ENCODE data around the gene SMYD3. TPM values are rescaled to one million over a fixed set of nuclear protein-coding genes. Genes with fewer than 3 reads are reported as not detected.

SMYD3 gene
- total RNA-seq (10 to 100 TPM in 2 of 4 donors, 1 to 10 TPM in 2; 9.1 to 11.6 (median 10.0) TPM), polyA plus RNA-seq (6.8 TPM)
- long read RNA-seq, donor 1, partial matches to known transcripts, result 1 of 6 reads
- long read RNA-seq, donor 1, other reads (novel, unspliced or antisense), result 5 of 6 reads
- long read RNA-seq, donor 2, partial matches to known transcripts, result 1 of 1 reads
- long read RNA-seq, donor 2, other reads (novel, unspliced or antisense), result 0 of 1 reads
- long read RNA-seq, donor 3, partial matches to known transcripts, result 0 of 2 reads
- long read RNA-seq, donor 3, other reads (novel, unspliced or antisense), result 2 of 2 reads
- long read RNA-seq, donor 4, result 0 reads

- Histone ChIP-seq H3K4me1 (ENCODE audit: control insufficient read depth, insufficient read depth, low read length) (no peaks in the 10 kb centered on the region), H3K4me3 (ENCODE audit: low read length) (peak within 1 kb of the TSS; percentile 83), H3K9me3 (ENCODE audit: control insufficient read depth, low read length) (no peaks in the 10 kb centered on the region), H3K27ac (ENCODE audit: low read length) (peak within 1 kb of the TSS; percentile 55), H3K27me3 (ENCODE audit: control insufficient read depth, insufficient read depth) (no peaks in the 10 kb centered on the region)
- DNase-seq (peak; percentile 83 to 93 (median 91)), ATAC-seq (peak; percentile 98 to 99)
- intact Hi-C loops (cut with DNase I), result loop anchor here in 2 of 4 donors (5.0 to 10.0 kb wide), 2 partner anchors 188 to 190 kb away; no protein-coding TSS in a partner anchor
- under 1% methylated on average over 79 of the region's 79 CpGs for WGBS
Observed at GRCh38 chr1:246506674-246507481, at the start of gene SMYD3. Gene SMYD3, minus strand, starts transcription at chr1:246507279.

DNA sequence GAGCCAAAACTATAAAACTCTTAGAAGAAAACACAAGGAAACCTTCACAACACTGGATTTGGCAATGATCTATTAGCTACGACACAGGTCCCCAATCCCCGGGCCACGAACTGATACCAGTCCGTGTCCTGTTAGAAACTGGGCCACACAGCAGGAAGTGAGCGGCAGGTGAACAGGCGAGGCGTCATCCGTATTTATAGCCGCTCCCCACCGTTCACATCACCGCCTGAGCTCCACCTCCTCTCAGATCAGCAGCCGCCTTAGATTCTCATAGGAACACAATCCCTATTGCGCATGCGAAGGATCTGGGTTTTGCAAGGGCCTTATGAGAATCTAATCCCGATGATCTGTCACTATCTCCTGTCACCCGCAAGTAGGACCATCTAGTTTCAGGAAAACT is 47.1 kb upstream of the SMYD3 start:
- Histone ChIP-seq H3K27me3 (ENCODE audit: control insufficient read depth, insufficient read depth) (no peaks in the 10 kb centered on the region), H3K27ac (ENCODE audit: low read length) (no peak overlapping the region), H3K4me3 (ENCODE audit: low read length) (no peak overlapping the region), H3K4me1 (ENCODE audit: control insufficient read depth, insufficient read depth, low read length) (no peaks in the 10 kb centered on the region), H3K9me3 (ENCODE audit: control insufficient read depth, low read length) (no peaks in the 10 kb centered on the region)
- intact Hi-C loops (cut with DNase I), result no loop called here
- DNase-seq (no peak), ATAC-seq (no peak)
- 95% methylated on average over 16 of the region's 16 CpGs for WGBS

- intact Hi-C loops (cut with DNase I), result no loop called here
Observed at GRCh38 chr1:246552110-246552509, 45.0 kb upstream of the SMYD3 start.

GRCh38 chr1:246550402-246550801 is 43.3 kb upstream of the SMYD3 start:
- H3K9me3 ChIP-seq (ENCODE audit: control insufficient read depth, low read length), result no peaks in the 10 kb centered on the region
- whole genome bisulfite sequencing, result 70% methylated on average over 11 of the region's 11 CpGs
- intact Hi-C loops (cut with DNase I), result no loop called here
- H3K27ac ChIP-seq (ENCODE audit: low read length), result no peak overlapping the region
- no peak for ATAC-seq
- H3K4me1 ChIP-seq (ENCODE audit: control insufficient read depth, insufficient read depth, low read length), result no peaks in the 10 kb centered on the region
- DNase-seq, result no peak
- H3K27me3 ChIP-seq (ENCODE audit: control insufficient read depth, insufficient read depth), result no peaks in the 10 kb centered on the region
- H3K4me3 ChIP-seq (ENCODE audit: low read length), result no peak overlapping the region

More at GRCh38 chr1:246552110-246552509, 45.0 kb upstream of the SMYD3 start:
- 91% methylated on average over 6 of the region's 6 CpGs for WGBS
- Histone ChIP-seq H3K27me3 (ENCODE audit: control insufficient read depth, insufficient read depth) (no peaks in the 10 kb centered on the region), H3K9me3 (ENCODE audit: control insufficient read depth, low read length) (no peaks in the 10 kb centered on the region), H3K27ac (ENCODE audit: low read length) (no peak overlapping the region), H3K4me1 (ENCODE audit: control insufficient read depth, insufficient read depth, low read length) (no peaks in the 10 kb centered on the region), H3K4me3 (ENCODE audit: low read length) (no peak overlapping the region)
- ATAC-seq (no peak), DNase-seq (no peak)

- Histone ChIP-seq H3K27ac (ENCODE audit: low read length) (no peak overlapping the region), H3K4me3 (ENCODE audit: low read length) (no peak overlapping the region), H3K9me3 (ENCODE audit: control insufficient read depth, low read length) (no peaks in the 10 kb centered on the region), H3K27me3 (ENCODE audit: control insufficient read depth, insufficient read depth) (no peaks in the 10 kb centered on the region), H3K4me1 (ENCODE audit: control insufficient read depth, insufficient read depth, low read length) (no peaks in the 10 kb centered on the region)
- intact Hi-C loops (cut with DNase I), result no loop called here
- 33% methylated on average over 4 of the region's 4 CpGs for whole genome bisulfite sequencing
- no peak for DNase-seq
- no peak for ATAC-seq
Observed at GRCh38 chr1:246549665-246550064, 42.6 kb upstream of the SMYD3 start.

DNA sequence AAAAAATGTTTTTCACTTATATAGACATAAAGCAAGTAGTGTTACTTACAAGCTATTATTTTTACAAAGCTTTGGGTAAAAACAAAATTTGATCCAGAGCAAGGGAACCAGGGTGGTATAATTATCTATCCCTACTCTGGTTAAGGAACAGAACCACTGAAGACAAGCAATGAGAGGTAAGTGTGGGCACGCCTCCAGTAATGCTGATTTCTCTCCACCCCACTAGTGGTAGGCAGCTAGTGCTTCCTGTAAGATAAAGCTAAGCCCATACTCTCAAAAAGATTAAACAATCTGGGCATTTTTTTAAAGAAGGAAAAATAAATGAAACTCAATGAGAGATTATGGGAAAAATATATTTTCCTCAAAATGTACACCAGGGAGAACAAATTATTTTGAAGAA is 36.9 kb upstream of the SMYD3 start:
- no peaks in the 10 kb centered on the region for H3K9me3 ChIP-seq (ENCODE audit: control insufficient read depth, low read length)
- H3K4me1 ChIP-seq (ENCODE audit: control insufficient read depth, insufficient read depth, low read length), result no peaks in the 10 kb centered on the region
- no peak overlapping the region for H3K4me3 ChIP-seq (ENCODE audit: low read length)
- WGBS, result 94% methylated on average over 1 of the region's 1 CpG
- no peaks in the 10 kb centered on the region for H3K27me3 ChIP-seq (ENCODE audit: control insufficient read depth, insufficient read depth)
- intact Hi-C loops (cut with DNase I), result no loop called here
- no peak for ATAC-seq
- no peak overlapping the region for H3K27ac ChIP-seq (ENCODE audit: low read length)
- DNase-seq, result no peak

DNA sequence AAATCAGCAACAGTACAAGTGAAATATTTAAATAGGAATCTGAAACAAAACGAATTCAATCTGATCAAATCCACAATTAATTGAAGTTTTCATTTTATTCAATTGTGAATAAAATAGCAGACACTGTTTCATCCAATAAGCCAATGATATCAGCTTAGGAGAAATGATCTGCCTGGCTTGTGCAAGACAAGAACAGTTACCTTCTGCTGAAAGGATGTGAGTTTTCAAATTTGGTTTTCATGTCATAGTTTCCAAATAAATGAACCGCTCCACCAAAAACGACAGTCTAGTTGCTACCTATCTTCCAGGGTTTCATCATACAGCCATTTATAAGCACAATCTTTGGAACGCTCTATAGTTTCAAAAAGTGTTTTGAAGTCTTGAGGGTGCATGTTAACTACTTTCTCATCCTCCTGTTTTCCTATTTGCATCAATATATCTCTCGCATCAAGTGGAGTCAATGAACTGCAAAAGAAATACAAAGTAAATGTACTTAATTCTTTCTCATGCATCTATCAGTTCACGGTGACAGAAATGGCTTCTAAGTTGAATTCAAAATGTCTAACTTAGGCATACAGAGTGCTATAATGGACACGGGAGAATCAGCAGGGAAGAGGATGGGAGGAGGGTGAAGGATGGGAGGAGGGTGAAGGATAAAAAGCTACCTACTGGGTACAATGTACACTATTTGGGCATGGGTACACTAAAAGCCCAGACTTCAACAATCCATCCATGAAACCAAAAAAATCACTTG is 33.8 kb upstream of the SMYD3 start:
- Histone ChIP-seq H3K27me3 (ENCODE audit: control insufficient read depth, insufficient read depth) (no peaks in the 10 kb centered on the region), H3K9me3 (ENCODE audit: control insufficient read depth, low read length) (no peaks in the 10 kb centered on the region), H3K4me3 (ENCODE audit: low read length) (no peak overlapping the region), H3K4me1 (ENCODE audit: control insufficient read depth, insufficient read depth, low read length) (no peaks in the 10 kb centered on the region), H3K27ac (ENCODE audit: low read length) (no peak overlapping the region)
- DNase-seq, result no peak
- WGBS, result 86% methylated on average over 7 of the region's 7 CpGs
- no peak for ATAC-seq
- intact Hi-C loops (cut with DNase I), result no loop called here

DNA sequence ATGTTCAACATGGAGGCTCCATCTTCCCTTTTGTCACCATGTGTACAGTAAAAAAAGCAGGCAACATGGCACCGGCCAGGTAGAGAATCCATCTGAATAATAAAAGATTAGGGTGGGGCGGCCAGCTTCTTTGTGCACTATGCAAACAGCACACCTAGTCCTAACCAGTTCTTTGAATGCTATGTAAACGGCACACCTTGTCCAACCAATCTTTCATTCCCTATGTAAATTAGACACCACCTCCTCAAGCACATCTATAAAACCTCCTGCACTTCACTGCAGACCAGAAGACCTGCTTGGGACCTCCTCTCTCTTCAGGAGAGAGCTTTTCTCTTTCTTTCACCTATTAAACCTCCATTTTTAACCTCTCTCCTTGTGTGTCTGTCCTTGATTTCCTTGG is 30.8 kb upstream of the SMYD3 start:
- Histone ChIP-seq H3K9me3 (ENCODE audit: control insufficient read depth, low read length) (no peaks in the 10 kb centered on the region), H3K27ac (ENCODE audit: low read length) (no peak overlapping the region), H3K4me1 (ENCODE audit: control insufficient read depth, insufficient read depth, low read length) (no peaks in the 10 kb centered on the region), H3K4me3 (ENCODE audit: low read length) (no peak overlapping the region), H3K27me3 (ENCODE audit: control insufficient read depth, insufficient read depth) (no peaks in the 10 kb centered on the region)
- intact Hi-C loops (cut with DNase I), result no loop called here
- WGBS, result 91% methylated on average over 3 of the region's 3 CpGs
- DNase-seq (no peak), ATAC-seq (no peak)

GRCh38 chr1:246537441-246537840 is 30.4 kb upstream of the SMYD3 start:
- ATAC-seq (no peak), DNase-seq (no peak)
- 82% methylated on average over 7 of the region's 7 CpGs for WGBS
- Histone ChIP-seq H3K9me3 (ENCODE audit: control insufficient read depth, low read length) (no peaks in the 10 kb centered on the region), H3K27ac (ENCODE audit: low read length) (no peak overlapping the region), H3K4me1 (ENCODE audit: control insufficient read depth, insufficient read depth, low read length) (no peaks in the 10 kb centered on the region), H3K4me3 (ENCODE audit: low read length) (no peak overlapping the region), H3K27me3 (ENCODE audit: control insufficient read depth, insufficient read depth) (no peaks in the 10 kb centered on the region)
- intact Hi-C loops (cut with DNase I), result no loop called here

DNA sequence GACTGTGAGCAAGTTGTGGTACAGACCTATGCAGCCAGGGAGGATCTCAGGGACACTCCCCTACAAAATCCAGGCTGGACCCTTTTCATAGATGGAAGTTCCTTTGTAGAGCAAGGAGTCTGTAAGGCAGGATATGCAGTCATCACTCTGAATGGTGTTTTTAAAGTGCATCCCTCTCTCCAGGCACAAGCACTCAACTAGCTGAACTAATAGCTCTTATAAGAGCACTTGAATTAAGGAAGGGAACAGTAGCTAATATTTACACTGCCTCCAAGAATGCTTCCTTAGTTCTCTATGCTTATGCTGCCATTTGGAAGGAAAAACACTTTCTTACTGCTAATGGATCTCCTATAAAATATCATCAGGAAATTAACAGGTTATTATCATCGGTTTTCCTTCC is 27.0 kb upstream of the SMYD3 start:
- 58% methylated on average over 1 of the region's 1 CpG for whole genome bisulfite sequencing
- intact Hi-C loops (cut with DNase I), result no loop called here
- no peak for DNase-seq
- H3K4me1 ChIP-seq (ENCODE audit: control insufficient read depth, insufficient read depth, low read length), result no peaks in the 10 kb centered on the region
- H3K27ac ChIP-seq (ENCODE audit: low read length), result no peak overlapping the region
- ATAC-seq, result no peak
- H3K27me3 ChIP-seq (ENCODE audit: control insufficient read depth, insufficient read depth), result no peaks in the 10 kb centered on the region
- H3K4me3 ChIP-seq (ENCODE audit: low read length), result no peak overlapping the region
- no peaks in the 10 kb centered on the region for H3K9me3 ChIP-seq (ENCODE audit: control insufficient read depth, low read length)

DNA sequence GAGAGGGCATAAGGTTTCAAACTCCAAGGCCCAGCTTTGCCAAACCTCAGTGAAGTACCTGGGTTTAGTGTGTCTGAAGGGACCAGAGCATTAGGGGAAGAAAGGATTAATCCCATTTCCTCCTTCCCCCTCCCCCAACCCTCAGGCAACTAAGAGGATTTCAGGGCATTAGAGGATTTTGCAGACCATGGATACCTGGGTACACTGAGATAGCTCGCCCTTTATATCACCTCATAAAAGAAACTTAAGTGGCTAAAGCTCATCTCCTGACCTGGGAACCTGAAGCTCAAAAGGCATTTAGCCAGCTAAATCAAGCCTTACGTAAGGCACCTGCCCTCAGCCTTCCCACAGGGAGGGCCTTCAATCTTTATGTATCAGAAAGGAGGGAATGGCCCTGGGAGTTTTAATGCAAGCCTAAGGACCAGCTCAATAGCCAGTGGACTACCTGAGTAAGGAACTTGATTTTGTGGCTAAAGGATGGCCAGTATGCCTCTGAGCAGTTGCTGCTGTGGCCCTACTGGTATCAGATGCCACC is 26.4 kb upstream of the SMYD3 start:
- 90% methylated on average over 2 of the region's 2 CpGs for WGBS
- H3K9me3 ChIP-seq (ENCODE audit: control insufficient read depth, low read length), result no peaks in the 10 kb centered on the region
- H3K27ac ChIP-seq (ENCODE audit: low read length), result no peak overlapping the region
- no peaks in the 10 kb centered on the region for H3K27me3 ChIP-seq (ENCODE audit: control insufficient read depth, insufficient read depth)
- intact Hi-C loops (cut with DNase I), result no loop called here
- ATAC-seq, result no peak
- no peaks in the 10 kb centered on the region for H3K4me1 ChIP-seq (ENCODE audit: control insufficient read depth, insufficient read depth, low read length)
- DNase-seq, result no peak
- H3K4me3 ChIP-seq (ENCODE audit: low read length), result no peak overlapping the region
